SKM-1 treated with dmso at 0.1 percent for 144 hours (cell line): ENCODE measurements around the gene TGFA.

Source experiments
- DNase-seq: peaks from one replicate; lab custom pipeline; 2025; ENCODE audit not compliant: unreplicated experiment; lab: John Stamatoyannopoulos, UW

Gene TGFA

GRCh38 chr2:70525032-70525431 lies 28.6 kb downstream of the TGFA start:
- no peak for DNase-seq

GRCh38 chr2:70523996-70524965 lies 29.3 kb downstream of the TGFA start:
- peak; percentile 92 for DNase-seq

DNA sequence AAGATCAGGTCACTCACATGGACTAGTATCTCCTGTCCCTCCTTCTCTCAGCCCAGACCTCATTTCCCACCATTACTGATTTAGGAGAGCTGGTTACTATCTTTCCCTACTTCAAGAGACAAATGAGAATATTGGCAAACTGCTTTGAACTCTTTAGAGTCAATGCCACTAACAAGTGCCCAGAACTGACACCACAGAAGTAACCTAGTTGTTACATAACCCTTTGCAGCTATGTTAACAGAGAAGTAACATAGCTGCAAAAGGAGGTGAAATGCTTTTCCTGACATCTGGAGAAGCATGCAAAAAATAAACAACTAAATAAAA lies 30.0 kb downstream of the TGFA start:
- DNase-seq, result no peak

DNA sequence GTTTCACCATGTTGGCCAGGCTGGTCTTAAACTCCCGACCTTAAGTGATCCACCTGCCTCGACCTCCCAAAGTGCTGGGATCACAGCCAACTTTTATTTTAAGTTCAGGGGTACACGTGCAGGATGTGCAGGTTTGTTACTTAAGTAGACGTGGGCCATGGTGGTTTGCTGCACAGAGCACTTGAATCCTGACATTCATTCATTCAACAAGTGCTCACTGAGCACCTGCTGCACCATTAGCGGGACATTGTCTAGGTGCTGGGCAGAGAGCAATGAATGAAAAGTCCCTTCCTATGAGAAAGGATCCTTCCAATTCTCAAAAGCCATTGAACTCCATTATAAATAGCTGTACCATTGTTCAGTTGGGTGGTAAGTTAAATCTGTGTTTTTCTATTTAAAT lies 31.0 kb downstream of the TGFA start:
- DNase-seq, result no peak

GRCh38 chr2:70520825-70521224 lies 32.8 kb downstream of the TGFA start:
- DNase-seq, result no peak

DNA sequence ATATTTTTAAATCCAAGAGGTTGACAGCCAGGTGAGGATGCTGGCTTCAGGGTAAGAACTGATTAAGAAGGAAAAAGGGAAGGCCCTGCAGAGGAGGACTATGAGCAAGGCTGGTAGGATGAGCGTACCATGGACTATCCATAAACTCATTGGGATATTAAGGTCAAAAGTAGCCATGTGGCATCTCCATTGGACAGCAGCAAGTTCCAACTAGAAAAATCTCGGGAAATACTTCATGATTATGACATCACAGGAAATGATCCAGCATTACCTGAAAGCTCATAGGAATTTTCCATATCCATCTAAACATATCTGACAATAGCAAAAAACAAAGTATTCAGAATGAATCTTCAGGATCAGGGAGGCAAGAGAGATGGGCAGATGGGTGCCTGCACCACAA lies 34.2 kb downstream of the TGFA start:
- DNase-seq, result no peak

- DNase-seq, result no peak
Measured at GRCh38 chr2:70518557-70518956, 35.1 kb downstream of the TGFA start.

- no peak for DNase-seq
Measured at GRCh38 chr2:70517804-70518203, 35.8 kb downstream of the TGFA start.

DNA sequence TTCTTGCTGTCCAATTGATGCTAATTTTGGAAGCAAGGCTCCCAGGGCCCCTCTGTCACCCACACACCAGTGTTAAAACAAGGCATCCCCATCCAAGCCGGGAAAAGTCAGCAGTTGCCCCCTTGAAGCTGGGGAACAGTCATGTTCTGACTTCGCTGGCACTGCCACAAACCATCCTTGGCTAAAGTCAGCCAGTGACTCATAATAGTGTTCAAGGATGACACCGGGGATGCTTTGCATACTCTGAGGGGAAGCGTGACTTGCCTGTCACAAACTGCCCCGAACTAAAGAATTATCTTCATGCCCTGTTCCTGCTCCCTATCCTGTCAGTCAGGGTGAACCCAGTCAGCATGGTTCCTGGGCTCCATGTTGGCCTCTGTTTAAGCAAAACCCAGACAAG lies 37.0 kb downstream of the TGFA start:
- DNase-seq, result peak; percentile 20

DNA sequence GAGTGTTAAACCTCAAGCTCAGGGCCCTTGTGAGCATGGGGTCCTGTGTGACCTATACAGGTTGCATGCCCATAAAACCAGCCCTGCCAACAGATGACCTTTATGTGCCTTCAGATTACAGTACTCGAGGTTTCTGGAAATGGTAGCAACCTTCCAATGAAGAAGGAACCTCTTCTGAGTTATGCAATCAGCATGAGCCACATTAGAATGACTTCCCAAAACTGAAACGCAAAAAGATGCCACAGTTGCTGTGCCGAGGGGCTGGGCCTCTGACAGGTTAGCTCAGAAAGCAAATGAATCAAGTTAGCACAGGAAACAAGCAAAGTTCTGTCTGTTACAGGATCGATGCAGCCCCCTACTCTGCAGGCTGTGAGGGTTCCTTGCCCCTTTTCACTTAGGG lies 37.7 kb downstream of the TGFA start:
- peak; percentile 87 for DNase-seq

- no peak for DNase-seq
Measured at GRCh38 chr2:70514612-70515055, 39.0 kb downstream of the TGFA start.

- DNase-seq, result no peak
Measured at GRCh38 chr2:70513738-70514137, 39.9 kb downstream of the TGFA start.

DNA sequence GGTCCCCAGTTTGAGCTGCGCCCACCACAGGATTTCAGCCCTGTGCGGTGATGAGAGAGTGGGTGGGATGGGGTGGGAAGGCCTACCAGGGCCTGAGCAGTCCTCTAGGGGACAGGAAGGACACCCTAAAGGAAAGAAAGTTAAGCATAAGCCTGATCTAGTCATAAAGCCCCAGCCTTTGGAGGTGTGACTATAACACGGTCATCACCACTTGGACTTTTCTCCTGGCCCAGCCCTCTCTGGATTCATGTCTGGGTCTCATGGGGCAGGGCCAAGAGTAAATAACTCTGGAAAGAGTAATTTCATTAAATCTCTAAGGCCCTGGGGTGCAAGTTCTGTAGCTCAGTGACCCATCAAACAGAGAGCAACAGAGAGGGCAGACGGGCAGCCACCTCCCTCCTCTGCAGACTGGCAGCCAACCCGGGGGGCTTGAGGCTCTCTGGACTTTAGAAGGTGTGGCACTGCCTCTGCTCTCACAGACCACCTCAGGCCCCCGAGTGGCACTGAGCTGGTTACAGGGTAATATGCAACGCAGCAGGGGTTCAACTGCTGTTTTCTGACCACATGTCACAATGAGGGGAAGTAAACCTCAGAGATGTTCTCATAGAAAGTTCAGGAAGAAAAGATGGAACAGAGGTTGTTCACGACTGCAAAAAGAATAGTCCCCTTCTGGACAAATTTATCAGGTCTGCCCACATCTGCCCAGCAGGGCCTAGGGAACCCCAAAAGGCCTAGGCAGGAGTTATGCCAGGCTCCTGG lies 41.5 kb downstream of the TGFA start:
- no peak for DNase-seq

GRCh38 chr2:70510313-70510712 lies 43.3 kb downstream of the TGFA start:
- peak; percentile 75 for DNase-seq

DNA sequence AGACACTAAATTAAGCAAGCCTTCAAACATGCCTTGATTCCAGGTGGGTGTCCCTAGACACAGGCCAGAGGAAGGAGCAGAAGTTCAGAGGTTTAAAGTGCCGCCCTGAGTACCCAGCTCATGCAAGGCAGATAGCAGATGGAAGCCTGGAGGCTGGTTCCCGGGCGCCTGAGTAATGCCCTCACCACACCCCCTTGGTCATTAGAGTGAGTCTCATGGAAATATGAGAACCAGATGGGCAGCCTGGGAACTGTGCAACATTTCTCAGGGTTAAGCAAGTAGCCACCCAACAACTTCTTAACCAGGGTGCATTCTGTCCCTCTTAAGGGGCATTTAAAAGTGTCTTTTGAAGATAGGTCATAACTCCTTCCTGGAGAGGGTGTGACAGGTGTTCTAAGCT lies 44.1 kb downstream of the TGFA start:
- DNase-seq, result no peak

DNA sequence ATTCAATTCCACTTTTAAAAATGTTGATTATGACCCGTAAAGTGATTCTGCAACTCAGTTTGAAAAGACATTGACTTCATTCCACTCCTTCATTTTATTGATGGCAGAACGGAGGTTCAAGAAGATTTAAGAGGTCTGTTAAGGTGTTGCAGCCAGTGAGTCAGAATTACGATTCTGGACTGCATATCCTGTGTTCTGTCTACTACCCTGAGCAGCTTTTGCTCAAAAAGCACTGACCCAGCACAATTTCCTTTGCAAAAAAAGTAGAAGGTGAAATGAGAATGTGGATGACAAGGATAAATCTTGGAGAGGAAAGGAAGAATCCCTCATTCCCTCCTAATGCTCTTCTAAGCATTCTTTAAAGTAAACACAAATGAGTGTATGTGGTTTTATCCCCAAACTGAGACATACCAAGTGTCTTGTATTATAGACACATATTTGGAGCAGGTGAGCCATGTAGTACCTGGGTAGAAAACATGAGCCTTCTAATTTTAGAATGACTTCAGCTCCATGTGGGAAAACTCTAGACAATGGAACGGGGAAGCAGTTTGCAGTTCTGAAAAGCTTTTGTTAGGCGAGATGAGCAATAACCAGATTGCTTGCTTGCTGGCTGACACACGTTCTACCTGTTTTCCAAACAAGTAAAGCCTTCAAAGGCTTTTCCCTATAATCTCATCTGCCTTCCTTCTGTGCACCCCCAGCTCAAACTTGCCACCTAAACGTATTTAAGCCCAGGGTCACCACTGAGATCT lies 44.7 kb downstream of the TGFA start:
- DNase-seq, result no peak

DNA sequence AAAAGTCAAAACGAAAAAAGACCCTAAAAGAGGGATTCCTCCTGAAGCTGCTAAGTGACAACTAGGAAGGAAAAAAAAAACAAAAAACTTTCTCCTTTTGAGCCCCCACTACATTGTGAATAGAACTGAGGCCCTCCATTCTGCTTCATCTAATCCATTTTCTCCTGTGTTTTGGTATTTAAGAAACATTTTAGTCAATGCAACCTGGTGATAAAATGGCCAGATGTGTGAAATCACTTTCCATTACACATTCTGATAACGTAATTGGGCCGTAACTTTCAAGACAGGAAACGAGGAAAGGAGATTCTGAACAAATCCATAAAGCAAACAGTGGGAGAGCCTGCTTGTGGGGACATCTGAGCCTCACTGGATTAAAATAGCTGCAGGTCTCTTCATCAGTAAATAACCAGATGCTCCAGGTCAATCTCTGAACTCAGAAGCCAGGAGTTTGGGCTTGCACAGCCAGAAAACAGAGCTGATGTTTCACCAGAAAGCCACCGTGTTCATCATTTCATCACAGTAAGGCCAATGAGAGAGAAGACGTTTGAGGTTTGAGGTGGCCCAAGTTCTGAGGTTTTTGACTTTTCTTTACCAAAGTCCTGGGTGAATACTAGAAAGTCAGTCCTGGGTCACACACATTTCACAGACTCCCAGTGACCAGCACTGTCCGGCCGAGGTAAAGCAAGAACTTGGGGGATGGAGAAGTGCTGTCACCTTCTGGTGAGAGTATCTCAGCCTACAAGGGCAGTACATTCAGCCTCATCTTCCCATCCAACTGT lies 47.8 kb downstream of the TGFA start:
- no peak for DNase-seq

DNA sequence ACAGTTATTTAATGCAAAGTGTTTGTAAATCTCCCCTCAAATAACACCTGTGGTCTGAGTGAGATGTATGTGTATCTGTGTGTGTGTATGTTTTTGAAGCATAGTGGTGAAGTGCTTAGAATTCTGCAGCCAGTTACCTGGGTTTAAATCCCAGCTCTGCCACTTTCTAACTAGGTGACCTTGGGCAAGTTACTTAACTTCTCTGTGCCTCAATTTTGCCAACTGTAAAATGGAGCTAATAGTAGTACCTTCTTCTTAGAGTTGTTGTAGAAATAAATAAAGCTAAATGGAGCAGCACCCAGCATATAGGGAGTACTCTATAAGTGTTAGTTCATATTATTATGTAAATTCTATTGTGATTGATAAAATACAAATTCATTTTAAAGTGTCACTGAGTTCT lies 48.9 kb downstream of the TGFA start:
- no peak for DNase-seq

DNA sequence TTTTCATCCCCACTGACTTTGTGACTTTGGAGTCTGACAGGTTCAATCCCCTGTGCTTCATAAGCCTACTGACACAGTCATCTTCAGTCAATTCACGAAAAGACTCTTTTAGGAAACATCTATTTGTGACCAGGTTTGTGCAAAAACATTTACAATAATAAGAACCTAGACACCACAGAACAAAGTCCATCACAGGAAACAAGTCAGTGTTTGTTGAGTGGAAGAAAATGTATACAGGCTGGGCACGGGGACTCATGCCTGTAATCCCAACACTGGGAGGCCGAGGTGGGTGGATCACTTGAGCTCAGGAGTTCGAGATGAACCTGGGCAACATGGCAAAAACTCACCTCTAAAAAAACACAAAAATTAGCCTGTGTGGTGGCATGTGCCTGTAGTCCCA lies 49.7 kb downstream of the TGFA start:
- DNase-seq, result no peak

DNA sequence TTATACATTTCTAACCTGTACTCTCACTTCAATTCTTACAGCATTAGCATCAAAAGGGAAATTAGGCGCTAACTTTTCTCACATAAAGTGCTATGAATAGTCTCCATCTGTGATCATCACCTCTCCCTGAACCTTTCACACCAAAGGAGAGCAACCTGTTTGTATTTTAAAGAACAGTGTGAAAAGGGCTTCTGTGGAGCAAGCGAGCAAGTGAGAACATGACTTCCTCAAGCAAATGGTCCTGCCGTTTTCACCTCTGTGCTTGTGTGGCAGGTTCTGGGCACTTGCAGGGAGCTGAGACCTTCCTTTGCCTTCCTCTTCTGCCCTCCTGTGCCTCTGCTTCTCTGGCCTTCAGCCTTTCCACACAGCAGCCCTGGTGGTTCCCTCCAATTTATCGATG lies 51.9 kb downstream of the TGFA start:
- no peak for DNase-seq

DNA sequence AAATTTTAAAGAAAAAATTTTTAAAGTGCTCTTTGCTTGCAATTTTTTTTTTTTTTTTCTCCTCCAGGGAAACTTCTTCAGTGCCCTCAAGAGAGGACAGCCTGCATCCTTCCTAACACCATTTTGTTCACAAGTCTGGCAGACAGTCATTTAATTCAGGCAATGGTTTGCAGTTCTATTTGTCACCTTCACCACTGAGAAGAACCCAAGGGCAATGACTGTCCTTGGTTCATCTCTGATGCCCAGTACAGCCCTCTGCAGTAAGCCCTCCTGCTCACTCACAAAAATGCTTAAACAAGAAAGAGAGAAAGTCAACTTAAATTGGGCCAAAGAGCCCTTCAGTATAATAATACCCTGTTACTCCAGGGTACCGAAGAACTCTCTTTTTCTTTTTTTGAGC lies 52.4 kb downstream of the TGFA start:
- no peak for DNase-seq
